Immature natural killer cell (primary cell): Measurements from ENCODE around the gene MUL1. TPM values are rescaled to one million over a fixed set of nuclear protein-coding genes. Genes with fewer than 3 reads are reported as not detected.

Source experiments
- DNase-seq, 3 donors: peaks; one replicate each; pipeline ENCODE4 v3.0.0; 2022; ENCODE audit warnings: mixed read lengths in 1 of 3
- H3K27ac Mint-ChIP-seq, 6 donors: one replicate each; pipeline ENCODE4 v1.8.0; 2020; ENCODE audit warnings: mixed read lengths in 6 of 6, mild to moderate bottlenecking in 5 of 6, inconsistent platforms in 4 of 6, moderate library complexity in 3 of 6
- H3K27me3 Mint-ChIP-seq, 3 donors: one replicate each; pipeline ENCODE4 v1.8.0; 2020 to 2021; ENCODE audit warnings: low read depth in 3 of 3, mild to moderate bottlenecking in 3 of 3, mixed read lengths in 3 of 3, moderate library complexity in 3 of 3, inconsistent platforms in 1 of 3
- H3K36me3 Mint-ChIP-seq, 3 donors: one replicate each; pipeline ENCODE4 v1.8.0; 2020; ENCODE audit warnings: mixed read lengths in 3 of 3, inconsistent platforms in 2 of 3, mild to moderate bottlenecking in 2 of 3
- H3K4me1 Mint-ChIP-seq, 2 donors: one replicate each; pipeline ENCODE4 v1.8.0; 2020; ENCODE audit warnings: inconsistent platforms in 2 of 2, mild to moderate bottlenecking in 2 of 2, mixed read lengths in 2 of 2, moderate library complexity in 1 of 2
- H3K4me3 Mint-ChIP-seq, 5 donors: one replicate each; pipeline ENCODE4 v1.8.0; 2020; ENCODE audit warnings: mild to moderate bottlenecking in 5 of 5, mixed read lengths in 5 of 5, inconsistent platforms in 3 of 5, moderate library complexity in 3 of 5
- H3K9me3 Mint-ChIP-seq, 6 donors: one replicate each; pipeline ENCODE4 v1.8.0; 2020; ENCODE audit warnings: mild to moderate bottlenecking in 6 of 6, mixed read lengths in 6 of 6, inconsistent platforms in 4 of 6, moderate library complexity in 3 of 6
- polyA plus RNA-seq, 3 donors: library from polyadenylated mRNA; unstranded; fragments of 300-500 nt; fragmentation: Illumina TruSeq; gene quantifications; one replicate each; pipeline ENCODE4 v1.2.3, GENCODE V29; 2021

The MUL1 gene
- polyA plus RNA-seq, 3 donors from 2014 or later, result 35.1 to 52.1 (median 49.2) TPM

- no peak for DNase-seq
- H3K4me1 Mint-ChIP-seq, result peaks cover 0 to 13% of the 10 kb centered on the region in 2 donors
Observed at GRCh38 chr1:20486457-20487235, 21.3 kb downstream of the MUL1 start.

DNA sequence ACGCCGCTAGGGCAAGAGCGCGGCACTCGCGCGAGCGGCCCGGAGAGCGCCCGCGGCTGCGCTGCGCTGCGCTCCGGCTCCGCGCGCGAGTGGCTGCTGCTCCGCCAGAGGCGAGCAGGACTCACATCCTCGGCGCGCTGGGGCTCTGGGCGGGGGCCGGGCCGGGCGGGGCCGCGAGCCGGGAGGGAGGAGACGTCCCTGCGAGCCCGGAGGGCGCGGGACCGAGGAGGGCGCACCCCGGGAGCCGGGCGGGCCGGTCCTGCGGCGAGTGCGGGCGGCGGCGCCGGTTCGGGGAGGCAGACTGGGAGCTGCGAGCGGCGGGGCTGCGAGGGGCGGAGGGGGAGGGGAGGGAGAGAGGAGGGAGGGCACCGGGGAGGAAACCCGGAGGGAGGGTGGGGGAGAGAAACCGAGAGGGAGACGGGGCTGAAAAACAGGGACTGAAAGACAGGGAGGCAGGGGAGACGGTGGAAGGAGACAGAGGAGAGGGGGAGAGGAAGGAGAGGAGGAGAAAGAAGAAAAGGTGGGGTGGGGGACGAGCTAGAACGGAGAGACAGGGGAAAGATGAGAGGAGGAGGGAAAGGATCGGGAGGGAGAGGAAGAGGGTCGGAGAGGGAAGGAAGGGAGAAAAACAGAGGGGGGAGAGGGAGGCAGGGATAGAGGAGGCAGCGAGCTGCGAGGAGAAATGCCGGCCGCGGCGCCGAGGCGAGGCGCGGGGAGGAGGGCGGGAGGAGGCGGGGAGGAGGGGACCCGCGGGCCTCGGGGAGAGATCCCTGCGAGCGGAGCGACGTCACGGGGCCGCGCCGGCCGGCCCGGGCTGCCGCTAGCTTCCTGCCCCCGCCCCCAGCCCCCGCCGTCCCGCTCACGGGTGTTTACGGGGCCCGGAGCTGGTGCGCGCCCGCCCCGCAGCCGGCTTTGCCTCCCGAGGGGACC is 22.2 kb downstream of the MUL1 start, which contains the start of gene CAMK2N1:
Gene CAMK2N1, minus strand, starts transcription at position 684 of the 930 bp plus-strand sequence. CDS start 831 bp downstream, outside the sequence.
- no peaks in the 10 kb centered on the region for H3K9me3 Mint-ChIP-seq
- peak within 1 kb of the TSS in 2 of 6 donors; percentile 19 to 34 for H3K27ac Mint-ChIP-seq
- peak; percentile 19 to 53 (median 26) for DNase-seq
- H3K36me3 Mint-ChIP-seq, result no peaks in the 10 kb centered on the region
- peak within 1 kb of the TSS; percentile 74 to 87 (median 84) for H3K4me3 Mint-ChIP-seq
- peaks cover 10 to 14% (median 14%) of the 10 kb centered on the region in 3 donors for H3K27me3 Mint-ChIP-seq
- H3K4me1 Mint-ChIP-seq, result peaks cover 0 to 13% of the 10 kb centered on the region in 2 donors

More at GRCh38 chr1:20486457-20487235, 21.3 kb downstream of the MUL1 start:
- peaks cover 10 to 16% (median 14%) of the 10 kb centered on the region in 3 donors for H3K27me3 Mint-ChIP-seq
- H3K9me3 Mint-ChIP-seq, result no peaks in the 10 kb centered on the region
- peak overlapping the region; percentile 48 to 67 (median 64) for H3K4me3 Mint-ChIP-seq
- H3K27ac Mint-ChIP-seq, result peak overlapping the region in 2 of 6 donors; percentile 18 to 34
- H3K36me3 Mint-ChIP-seq, result no peaks in the 10 kb centered on the region

- Mint-ChIP-seq H3K27me3 (peaks cover 8 to 14% (median 14%) of the 10 kb centered on the region in 3 donors), H3K9me3 (no peaks in the 10 kb centered on the region), H3K36me3 (no peaks in the 10 kb centered on the region), H3K4me1 (peaks cover 0 to 13% of the 10 kb centered on the region in 2 donors), H3K4me3 (peak overlapping the region; percentile 46 to 84 (median 68)), H3K27ac (peak overlapping the region in 1 of 6 donors; percentile 53)
- DNase-seq, result no peak
Observed at GRCh38 chr1:20484519-20485462, 23.2 kb downstream of the MUL1 start.

DNA sequence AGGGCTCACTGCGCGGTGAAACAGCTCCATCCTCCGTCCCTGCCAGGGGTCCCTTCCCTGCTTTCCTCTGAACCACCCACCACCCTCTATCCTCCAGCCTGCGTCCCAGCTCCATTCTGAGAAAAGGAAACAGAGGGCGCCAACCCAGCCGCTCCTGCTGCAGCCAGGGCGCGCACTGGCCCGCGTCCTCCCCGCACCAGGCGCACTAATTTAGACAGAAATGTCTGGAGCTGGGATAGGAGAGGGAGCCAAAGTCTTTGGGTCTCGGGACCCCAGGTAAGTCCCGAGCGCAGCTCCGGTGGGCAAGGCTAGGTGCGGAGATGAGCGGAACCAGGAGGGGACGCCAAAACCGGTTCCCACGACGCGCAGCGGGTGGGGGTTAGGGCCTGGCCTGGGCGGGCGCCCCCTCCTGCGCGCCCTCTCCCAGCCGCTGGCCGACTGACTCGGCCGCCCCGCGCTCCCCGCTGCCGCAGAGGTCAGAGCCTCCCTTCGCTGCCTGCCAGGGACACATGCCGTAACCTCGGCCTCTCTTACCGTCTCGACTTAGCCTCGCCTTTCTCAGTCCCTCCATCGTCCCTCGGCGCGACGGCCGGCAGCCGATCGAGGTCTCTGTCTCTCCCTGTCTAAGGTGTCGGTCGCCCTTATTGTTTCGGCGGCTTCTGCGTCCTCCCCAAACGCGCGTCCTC is 24.0 kb downstream of the MUL1 start:
- no peaks in the 10 kb centered on the region for H3K9me3 Mint-ChIP-seq
- peaks cover 0 to 13% of the 10 kb centered on the region in 2 donors for H3K4me1 Mint-ChIP-seq
- H3K4me3 Mint-ChIP-seq, result peak overlapping the region; percentile 46 to 84 (median 74)
- H3K27me3 Mint-ChIP-seq, result peaks cover 10 to 14% (median 14%) of the 10 kb centered on the region in 3 donors
- peak overlapping the region in 2 of 6 donors; percentile 40 to 53 for H3K27ac Mint-ChIP-seq
- DNase-seq, result no peak
- no peaks in the 10 kb centered on the region for H3K36me3 Mint-ChIP-seq

- Mint-ChIP-seq H3K9me3 (no peaks in the 10 kb centered on the region), H3K4me3 (peak overlapping the region; percentile 18 to 74 (median 67)), H3K4me1 (peaks cover 0 to 13% of the 10 kb centered on the region in 2 donors), H3K36me3 (no peaks in the 10 kb centered on the region), H3K27me3 (peaks cover 12 to 16% (median 12%) of the 10 kb centered on the region in 3 donors), H3K27ac (no peak overlapping the region)
- DNase-seq, result no peak
Observed at GRCh38 chr1:20483098-20483832, 24.7 kb downstream of the MUL1 start.

DNA sequence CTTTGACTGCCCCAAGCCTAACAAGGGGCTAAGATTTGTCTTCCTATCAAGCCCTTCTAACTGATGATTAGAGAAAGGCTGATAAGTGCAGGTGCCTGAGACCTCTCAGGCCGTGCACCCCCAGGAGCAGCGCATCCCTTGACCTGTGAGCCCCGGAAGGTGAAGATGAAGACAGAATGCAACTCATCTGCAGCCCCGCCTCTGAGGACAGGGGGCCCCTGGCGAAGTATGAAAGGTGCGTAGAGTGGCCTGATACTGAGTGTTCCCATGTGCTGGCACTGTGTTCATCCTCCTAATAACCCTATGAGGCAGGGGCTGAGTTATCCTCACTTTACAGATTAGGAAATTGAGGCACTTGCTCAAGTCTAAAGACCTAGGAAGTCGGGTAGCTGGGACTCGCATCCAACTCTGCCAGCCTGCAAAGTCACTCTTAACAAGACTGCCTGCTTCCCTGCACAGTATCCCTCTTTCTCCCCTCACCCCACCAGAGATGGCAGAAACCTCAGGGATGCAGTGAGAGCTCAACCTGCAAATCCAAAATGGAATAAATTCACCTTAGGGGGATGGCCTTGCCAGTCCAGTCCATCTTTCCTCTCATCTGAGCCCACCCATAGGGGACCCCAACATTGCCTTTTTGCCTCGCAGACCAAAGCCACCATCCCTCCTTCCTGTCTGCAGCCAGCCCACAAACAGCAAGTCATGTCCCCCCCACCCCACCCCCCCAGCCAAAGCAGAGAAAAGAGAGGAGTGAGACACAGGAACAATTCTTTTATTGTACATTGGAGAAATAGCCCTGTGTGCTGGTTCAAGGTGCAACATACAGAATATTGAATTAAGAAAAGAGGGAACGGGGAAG is 26.1 kb downstream of the MUL1 start:
- Mint-ChIP-seq H3K27me3 (peaks cover 8 to 12% (median 10%) of the 10 kb centered on the region in 3 donors), H3K4me3 (no peak overlapping the region)

DNA sequence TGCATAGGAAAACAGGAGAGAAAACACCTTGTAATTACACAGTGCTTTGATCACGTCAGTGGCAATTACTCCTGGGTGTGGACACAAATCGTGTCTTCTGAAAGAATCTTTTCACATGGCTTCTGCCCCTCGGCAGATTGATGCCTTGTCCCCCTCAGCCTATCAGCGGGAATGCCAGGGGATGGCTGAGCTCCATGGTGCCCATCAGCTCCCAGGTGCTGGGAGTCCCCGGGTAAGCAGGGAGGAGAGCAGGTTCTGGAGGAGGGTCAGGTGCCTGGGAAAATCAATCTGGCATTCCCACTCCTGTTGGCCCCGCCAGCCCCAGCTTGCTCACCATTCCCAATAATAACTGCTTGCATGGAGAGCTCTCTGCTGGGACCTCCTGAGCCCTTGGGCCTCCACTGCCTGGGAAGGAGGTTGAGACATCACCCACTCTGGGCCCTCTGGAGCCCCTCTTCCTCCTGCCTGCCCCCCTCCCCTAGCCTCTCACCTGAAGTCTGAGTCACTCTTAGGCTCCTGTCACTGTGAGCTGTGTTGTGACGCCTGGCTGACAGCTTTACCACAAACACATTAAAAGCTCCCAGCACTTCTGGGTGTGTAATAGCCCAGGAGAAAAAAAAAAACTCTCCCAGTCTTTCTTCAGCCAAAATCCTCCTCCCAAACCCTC is 26.9 kb downstream of the MUL1 start:
- H3K36me3 Mint-ChIP-seq, result no peaks in the 10 kb centered on the region
- H3K4me3 Mint-ChIP-seq, result no peak overlapping the region
- DNase-seq, result no peak
- peaks cover 8 to 12% (median 12%) of the 10 kb centered on the region in 3 donors for H3K27me3 Mint-ChIP-seq
- H3K4me1 Mint-ChIP-seq, result peaks cover 0 to 11% of the 10 kb centered on the region in 2 donors
- H3K9me3 Mint-ChIP-seq, result no peaks in the 10 kb centered on the region
- H3K27ac Mint-ChIP-seq, result no peak overlapping the region

More for the DNA sequence above, 26.1 kb downstream of the MUL1 start:
- no peaks in the 10 kb centered on the region for H3K36me3 Mint-ChIP-seq
- H3K4me1 Mint-ChIP-seq, result peaks cover 0 to 11% of the 10 kb centered on the region in 2 donors
- no peak for DNase-seq
- H3K27ac Mint-ChIP-seq, result no peak overlapping the region
- no peaks in the 10 kb centered on the region for H3K9me3 Mint-ChIP-seq

GRCh38 chr1:20480243-20480944 is 27.6 kb downstream of the MUL1 start:
- DNase-seq, result no peak
- Mint-ChIP-seq H3K4me1 (peaks cover 0 to 8% of the 10 kb centered on the region in 2 donors), H3K9me3 (no peaks in the 10 kb centered on the region), H3K27ac (no peak overlapping the region), H3K4me3 (no peak overlapping the region), H3K27me3 (peaks cover 8 to 12% (median 8%) of the 10 kb centered on the region in 3 donors), H3K36me3 (no peaks in the 10 kb centered on the region)

DNA sequence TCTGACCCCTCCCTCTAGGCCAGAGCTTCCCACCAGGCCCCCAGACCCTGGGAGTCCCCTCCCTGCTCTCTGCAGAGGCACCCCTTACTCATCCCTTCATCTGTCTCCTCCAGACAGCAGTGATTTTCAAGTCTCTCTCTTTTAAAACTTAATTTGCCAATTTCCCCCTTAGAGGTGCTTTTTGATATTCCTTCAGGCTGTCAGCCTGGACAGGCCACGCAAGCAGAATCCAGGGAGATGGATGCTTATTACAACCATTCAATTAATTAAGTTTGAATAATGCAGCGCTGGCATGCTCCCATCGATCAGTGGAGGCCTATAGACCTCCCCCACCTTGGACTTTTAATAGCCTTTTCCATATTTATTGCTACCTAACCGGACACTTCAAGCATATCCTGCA is 28.1 kb downstream of the MUL1 start:
- Mint-ChIP-seq H3K9me3 (no peaks in the 10 kb centered on the region), H3K27me3 (peaks cover 8 to 13% (median 12%) of the 10 kb centered on the region in 3 donors), H3K27ac (no peak overlapping the region), H3K36me3 (no peaks in the 10 kb centered on the region), H3K4me3 (no peak overlapping the region), H3K4me1 (peaks cover 0 to 8% of the 10 kb centered on the region in 2 donors)
- no peak for DNase-seq

- H3K27me3 Mint-ChIP-seq, result peaks cover 8 to 9% (median 8%) of the 10 kb centered on the region in 3 donors
- no peak overlapping the region for H3K4me3 Mint-ChIP-seq
- no peaks in the 10 kb centered on the region for H3K9me3 Mint-ChIP-seq
- DNase-seq, result no peak
- H3K4me1 Mint-ChIP-seq, result no peaks in the 10 kb centered on the region
- no peaks in the 10 kb centered on the region for H3K36me3 Mint-ChIP-seq
- H3K27ac Mint-ChIP-seq, result no peak overlapping the region
Observed at GRCh38 chr1:20478057-20478635, 29.8 kb downstream of the MUL1 start.
